HUDEP-2 (cell line): ENCODE measurements around the gene RAI1.

Experiments used
- DNase-seq, 76 experiments: peaks; one replicate each; lab custom pipeline; 2025; ENCODE audit not compliant: unreplicated experiment in 76 of 76; lab: John Stamatoyannopoulos, UW

RAI1 gene

GRCh38 chr17:17837380-17837821 is 156.1 kb downstream of the RAI1 start:
- DNase-seq, result peak in 1 of 76 experiments; percentile 30

- peak in 47 of 76 experiments; percentile 18 to 72 (median 46) for DNase-seq
These were observed 157.0 kb downstream of the RAI1 start for GRCh38 chr17:17837966-17838962.

- DNase-seq, result peak in 72 of 76 experiments; percentile 23 to 90 (median 77)
These were observed 158.8 kb downstream of the RAI1 start for GRCh38 chr17:17839791-17840707.

GRCh38 chr17:17840751-17841591 is 159.7 kb downstream of the RAI1 start:
- peak in 21 of 76 experiments; percentile 5 to 46 (median 31) for DNase-seq

- peak in 3 of 76 experiments; percentile 13 to 43 (median 17) for DNase-seq
These were observed 160.4 kb downstream of the RAI1 start for GRCh38 chr17:17841601-17842025.

GRCh38 chr17:17842111-17842876 is 161.0 kb downstream of the RAI1 start:
- no peak for DNase-seq

- no peak for DNase-seq
These were observed 161.8 kb downstream of the RAI1 start for GRCh38 chr17:17843096-17843495.

- no peak for DNase-seq
These were observed 162.8 kb downstream of the RAI1 start for GRCh38 chr17:17844079-17844478.

- no peak for DNase-seq
These were observed 163.2 kb downstream of the RAI1 start for GRCh38 chr17:17844500-17844899.

- no peak for DNase-seq
These were observed 164.0 kb downstream of the RAI1 start for GRCh38 chr17:17845046-17845775.

- DNase-seq, result no peak
These were observed 164.7 kb downstream of the RAI1 start for GRCh38 chr17:17846003-17846402.

- DNase-seq, result no peak
These were observed 165.4 kb downstream of the RAI1 start for GRCh38 chr17:17846645-17847044.

GRCh38 chr17:17847118-17847689 is 165.9 kb downstream of the RAI1 start:
- DNase-seq, result no peak

GRCh38 chr17:17847726-17848125 is 166.5 kb downstream of the RAI1 start:
- no peak for DNase-seq

GRCh38 chr17:17848311-17849082 is 167.2 kb downstream of the RAI1 start:
- DNase-seq, result peak in 5 of 76 experiments; percentile 31 to 51 (median 42)

- DNase-seq, result peak in 74 of 76 experiments; percentile 22 to 97 (median 91)
These were observed 168.0 kb downstream of the RAI1 start for GRCh38 chr17:17849147-17849820.

GRCh38 chr17:17849845-17850373 is 168.7 kb downstream of the RAI1 start:
- peak in 71 of 76 experiments; percentile 16 to 88 (median 67) for DNase-seq
